HFFc6 (cell line): ENCODE measurements around the gene CPEB2. TPM values are rescaled to one million over a fixed set of nuclear protein-coding genes. Genes with fewer than 3 reads are reported as not detected.

Experiments
- DNase-seq: peaks from one replicate; pipeline ENCODE4 v3.0.0-alpha.2; 2018
- H3K27ac Mint-ChIP-seq: 2 replicates; pipeline ENCODE4 v1.8.0; 2020; ENCODE audit warnings: mild to moderate bottlenecking, mixed read lengths
- H3K27me3 Mint-ChIP-seq: 2 replicates; pipeline ENCODE4 v1.8.0; 2021; ENCODE audit warnings: mild to moderate bottlenecking, moderate library complexity, mixed read lengths; ENCODE audit not compliant: insufficient read depth
- H3K36me3 Mint-ChIP-seq: 2 replicates; pipeline ENCODE4 v1.8.0; 2021; ENCODE audit warnings: low read depth, mixed read lengths
- H3K4me1 Mint-ChIP-seq: 2 replicates; pipeline ENCODE4 v1.8.0; 2020; ENCODE audit warnings: low read depth, mixed read lengths
- H3K4me3 Mint-ChIP-seq: 2 replicates; pipeline ENCODE4 v1.8.0; 2020; ENCODE audit warnings: mild to moderate bottlenecking, moderate library complexity, mixed read lengths
- H3K9me3 Mint-ChIP-seq: 2 replicates; pipeline ENCODE4 v1.8.0; 2020; ENCODE audit warnings: mild to moderate bottlenecking, mixed read lengths
- total RNA-seq, 6 experiments: library from RNA; stranded (reverse); fragmentation: NEBNext Ultra II Directional; extraction: Animal tissue kit (Norgen Biotek cat#: 25700); gene quantifications; 2 replicates in 1 of 6; 3 replicates in 5 of 6; pipeline ENCODE4 v1.2.3, GENCODE V29; 2021
- TF ChIP-seq, protein P1 (sequence below): fragments of 200-600 bp; sonication (generic); IDR thresholded peaks from 2 replicates; pipeline ENCODE4 v1.5.0; 2021; ENCODE audit warnings: antibody characterized with exemption, mild to moderate bottlenecking

Gene CPEB2
- total RNA-seq, 6 experiments from 2014 or later = 18.9 to 27.8 (median 22.8) TPM

DNA sequence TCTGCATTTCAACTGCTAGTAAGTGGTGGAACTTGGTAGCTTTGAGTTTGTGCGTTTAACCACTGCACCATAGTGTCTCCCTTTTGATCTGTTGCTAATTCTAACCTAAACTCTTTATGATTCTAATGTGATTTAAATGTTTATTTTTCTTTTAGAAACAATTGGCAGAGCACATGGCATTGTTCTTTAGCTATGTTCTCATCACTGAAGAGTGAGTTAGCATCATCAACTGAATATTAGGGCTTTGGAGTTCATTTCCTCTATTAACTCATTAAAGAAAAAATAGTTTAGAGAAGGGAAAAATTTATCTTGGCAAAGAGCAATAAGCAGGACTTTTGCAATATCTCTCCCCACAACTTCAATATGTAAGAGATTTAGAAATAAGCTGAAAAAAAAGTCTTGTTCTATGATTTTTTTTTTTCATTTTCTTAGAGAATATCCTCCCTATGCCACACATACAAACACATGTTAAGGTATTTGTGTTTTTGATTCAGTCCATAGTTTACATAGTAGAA is 25.7 kb downstream of the CPEB2 start:
- H3K36me3 Mint-ChIP-seq = peaks cover 39% of the 10 kb centered on the region
- no peak overlapping the region for H3K4me3 Mint-ChIP-seq
- DNase-seq = no peak
- no peaks in the 10 kb centered on the region for H3K27me3 Mint-ChIP-seq
- H3K27ac Mint-ChIP-seq = 0 out of 2 replicates have a peak overlapping the region, but pooled peaks have one; percentile 3
- peaks cover 73% of the 10 kb centered on the region for H3K4me1 Mint-ChIP-seq
- peaks cover under 1% of the 10 kb centered on the region; the same call in 1 of the 2 replicates for H3K9me3 Mint-ChIP-seq
- TF ChIP-seq, protein P1, sequence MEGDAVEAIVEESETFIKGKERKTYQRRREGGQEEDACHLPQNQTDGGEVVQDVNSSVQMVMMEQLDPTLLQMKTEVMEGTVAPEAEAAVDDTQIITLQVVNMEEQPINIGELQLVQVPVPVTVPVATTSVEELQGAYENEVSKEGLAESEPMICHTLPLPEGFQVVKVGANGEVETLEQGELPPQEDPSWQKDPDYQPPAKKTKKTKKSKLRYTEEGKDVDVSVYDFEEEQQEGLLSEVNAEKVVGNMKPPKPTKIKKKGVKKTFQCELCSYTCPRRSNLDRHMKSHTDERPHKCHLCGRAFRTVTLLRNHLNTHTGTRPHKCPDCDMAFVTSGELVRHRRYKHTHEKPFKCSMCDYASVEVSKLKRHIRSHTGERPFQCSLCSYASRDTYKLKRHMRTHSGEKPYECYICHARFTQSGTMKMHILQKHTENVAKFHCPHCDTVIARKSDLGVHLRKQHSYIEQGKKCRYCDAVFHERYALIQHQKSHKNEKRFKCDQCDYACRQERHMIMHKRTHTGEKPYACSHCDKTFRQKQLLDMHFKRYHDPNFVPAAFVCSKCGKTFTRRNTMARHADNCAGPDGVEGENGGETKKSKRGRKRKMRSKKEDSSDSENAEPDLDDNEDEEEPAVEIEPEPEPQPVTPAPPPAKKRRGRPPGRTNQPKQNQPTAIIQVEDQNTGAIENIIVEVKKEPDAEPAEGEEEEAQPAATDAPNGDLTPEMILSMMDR = no peak

- Mint-ChIP-seq H3K9me3 (peaks cover 12% of the 10 kb centered on the region; the same call in 1 of the 2 replicates), H3K4me1 (peaks cover 77% of the 10 kb centered on the region), H3K4me3 (no peak overlapping the region), H3K27ac (peak overlapping the region; percentile 55), H3K27me3 (peaks cover 1% of the 10 kb centered on the region; the same call in 1 of the 2 replicates), H3K36me3 (peaks cover 53% of the 10 kb centered on the region)
- TF ChIP-seq, protein P1 = no peak
- DNase-seq = no peak
These were observed 28.9 kb downstream of the CPEB2 start for GRCh38 chr4:15031197-15031596.

DNA sequence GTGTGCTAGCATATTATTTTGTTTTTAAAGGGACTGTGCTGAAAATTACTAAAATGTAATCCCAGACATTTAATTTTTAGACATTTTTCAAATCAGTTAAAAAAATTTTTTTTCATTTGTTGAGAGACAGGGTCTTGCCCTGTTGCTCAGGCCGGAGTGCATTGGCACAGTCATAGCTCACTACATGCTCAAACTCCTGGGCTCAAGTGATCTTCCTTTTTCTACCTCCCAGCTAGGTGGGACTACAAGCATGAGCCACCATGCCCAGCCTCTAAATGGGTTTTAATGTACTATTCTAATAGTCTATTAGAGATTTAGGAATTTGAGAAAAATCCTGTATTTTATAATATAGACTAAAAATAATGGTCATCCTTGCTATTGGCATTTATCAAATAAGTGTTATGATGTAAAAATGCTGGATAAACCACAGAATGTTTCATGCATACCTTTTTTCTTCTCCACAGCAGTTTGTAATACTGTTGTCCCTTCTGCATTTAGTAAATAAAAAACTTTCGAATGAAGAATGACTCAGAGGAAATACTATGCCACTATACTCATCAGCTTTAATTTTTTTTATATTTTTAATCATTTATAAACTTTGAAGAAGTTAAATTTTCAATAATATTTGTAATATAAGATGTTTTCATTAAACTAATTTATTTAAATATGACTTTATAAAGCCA is 29.9 kb downstream of the CPEB2 start:
- peak; percentile 47 for DNase-seq
- Mint-ChIP-seq H3K9me3 (peaks cover 12% of the 10 kb centered on the region; the same call in 1 of the 2 replicates), H3K27me3 (peaks cover 1% of the 10 kb centered on the region; the same call in 1 of the 2 replicates), H3K4me1 (peaks cover 75% of the 10 kb centered on the region), H3K4me3 (peak overlapping the region; percentile 31; the same call in 1 of the 2 replicates), H3K27ac (peak overlapping the region; percentile 77), H3K36me3 (peaks cover 55% of the 10 kb centered on the region)
- TF ChIP-seq, protein P1 = no peak

GRCh38 chr4:15034071-15034764 is 31.9 kb downstream of the CPEB2 start:
- Mint-ChIP-seq H3K36me3 (peaks cover 46% of the 10 kb centered on the region), H3K9me3 (peaks cover 12% of the 10 kb centered on the region; the same call in 1 of the 2 replicates), H3K27ac (peak overlapping the region; percentile 75), H3K4me1 (peaks cover 67% of the 10 kb centered on the region), H3K27me3 (peaks cover 1% of the 10 kb centered on the region; the same call in 1 of the 2 replicates), H3K4me3 (peak overlapping the region; percentile 65)
- TF ChIP-seq, protein P1 = no peak
- DNase-seq = peak; percentile 90

DNA sequence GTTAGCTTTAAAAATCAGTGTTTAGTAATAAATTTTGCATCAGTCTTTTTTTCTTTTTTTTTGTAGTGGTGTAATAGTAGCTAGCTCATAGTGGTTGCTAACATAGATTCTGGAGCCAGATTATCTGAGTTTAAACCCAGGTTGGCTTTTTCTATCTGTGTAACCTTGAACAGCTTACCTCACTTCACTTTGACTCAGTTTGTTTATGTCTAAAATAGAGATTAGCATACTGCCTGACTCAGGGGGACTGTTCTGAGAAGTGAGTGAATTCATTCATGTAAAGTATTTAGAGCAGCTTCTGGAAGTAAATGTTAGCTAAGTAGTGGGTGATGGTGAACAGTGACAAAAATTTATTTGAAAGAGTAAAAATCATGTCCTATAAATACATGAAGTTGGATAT is 32.9 kb downstream of the CPEB2 start:
- Mint-ChIP-seq H3K4me1 (peaks cover 63% of the 10 kb centered on the region), H3K27ac (peak overlapping the region; percentile 75), H3K9me3 (peaks cover 12% of the 10 kb centered on the region; the same call in 1 of the 2 replicates), H3K36me3 (peaks cover 41% of the 10 kb centered on the region), H3K27me3 (peaks cover 1% of the 10 kb centered on the region; the same call in 1 of the 2 replicates), H3K4me3 (peak overlapping the region; percentile 65)
- peak; percentile 20 for DNase-seq
- TF ChIP-seq, protein P1 = no peak
